ENCODE measurements around the gene SCG5. TPM values are rescaled to one million over a fixed set of nuclear protein-coding genes. Genes with fewer than 3 reads are reported as not detected.

The SCG5 gene
- total and polyA plus RNA-seq, 2 of the 13 experiments (the other 11 are each of a cell fraction or from before 2014, with no cell fraction given): 2.3 to 3.5 TPM

DNA sequence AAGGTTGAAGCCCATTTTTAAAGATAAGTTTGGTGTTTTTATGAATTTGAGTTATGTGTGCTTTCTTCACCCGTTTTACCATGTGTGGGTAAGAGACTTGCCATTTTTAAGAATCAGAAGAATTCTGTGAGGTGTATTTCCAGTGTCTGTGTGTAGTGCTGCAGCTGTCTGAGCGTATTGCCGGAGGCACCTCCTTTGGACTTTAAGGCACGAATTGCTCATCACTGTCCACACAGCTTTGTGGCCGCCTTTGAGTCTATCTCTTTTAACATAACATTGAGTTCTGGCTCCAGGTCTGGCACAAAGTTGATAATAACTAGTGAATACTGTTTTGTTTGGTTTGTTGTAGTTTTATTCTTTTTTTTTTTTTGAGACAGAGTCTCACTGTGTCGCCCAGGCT, 25.8 kb downstream of the SCG5 start:
- peaks cover 25% of the 10 kb centered on the region for H3K4me1 ChIP-seq (ENCODE audit: insufficient read depth, low read length)
- CTCF ChIA-PET (ENCODE audit: low intra/inter-chr PET ratio, low total read pairs): no interaction called here
- H2AFZ ChIP-seq (ENCODE audit: low read length): no peak overlapping the region
- in situ Hi-C loops (cut with HindIII; ENCODE audit: extremely low pct_ligation_motif_present, low pct_unique_long_range_greater_than_20kb): loop anchor here (10.0 kb wide), 1 partner anchor 467 kb away; no protein-coding TSS in a partner anchor
- no peaks in the 10 kb centered on the region for H4K20me1 ChIP-seq (ENCODE audit: insufficient read depth, low read length)
- no peaks in the 10 kb centered on the region for H3K9me3 ChIP-seq (ENCODE audit: low read length)
- no peak for ATAC-seq
- H3K36me3 ChIP-seq (replicated peaks in 1 of 2; ENCODE audit: control insufficient read depth in 1 of 2, insufficient read depth in 2 of 2, low read length in 2 of 2): no peaks in the 10 kb centered on the region
- H3K27ac ChIP-seq (ENCODE audit: extremely low read length, insufficient read depth, low read length): no peak overlapping the region
- H3K4me2 ChIP-seq (ENCODE audit: low read depth, low read length): no peak overlapping the region
- BruUV-seq (replicated peaks): no TSS peak
- no peak for DNase-seq (ENCODE audit: low spot score)
- no peaks in the 10 kb centered on the region for H3K79me2 ChIP-seq (ENCODE audit: insufficient read depth, low read length)
- FAIRE-seq: no peak
- 97% methylated on average over 6 of the region's 6 CpGs for WGBS (ENCODE audit: low lambda C conversion rate)
- no peak overlapping the region for H3K9ac ChIP-seq (ENCODE audit: insufficient read depth, low read depth, low read length)
- H3K27me3 ChIP-seq (ENCODE audit: control insufficient read depth in 1 of 2, insufficient read depth in 2 of 2, low read length in 2 of 2): no peaks in the 10 kb centered on the region
- H3K4me3 ChIP-seq (replicated peaks in 1 of 3; ENCODE audit: insufficient read depth in 1 of 3, low read depth in 2 of 3, low read length in 3 of 3): no peak overlapping the region
- intact Hi-C loops (cut with micrococcal nuclease; ENCODE audit: unreplicated experiment): no loop called here
- POLR2A ChIA-PET: no interaction called here
- TF ChIP-seq ZNF296 (CRISPR knock-in tag; conservative IDR thresholded peaks at IDR 0.05) (no peak), BCL3 (CRISPR knock-in tag; IDR thresholded peaks at IDR 0.05) (no peak), ZFY (CRISPR knock-in tag; IDR thresholded peaks at IDR 0.05) (no peak), ZFYVE20 (CRISPR knock-in tag; IDR thresholded peaks at IDR 0.05; ENCODE audit: borderline replicate concordance, low read depth) (no peak), PAWR (CRISPR knock-in tag; IDR thresholded peaks at IDR 0.05; ENCODE audit: borderline replicate concordance) (no peak), PLRG1 (conservative IDR thresholded peaks at IDR 0.05) (no peak), ZNF891 (CRISPR knock-in tag; IDR thresholded peaks at IDR 0.05) (no peak)
- TF ChIP-seq, protein P1, sequence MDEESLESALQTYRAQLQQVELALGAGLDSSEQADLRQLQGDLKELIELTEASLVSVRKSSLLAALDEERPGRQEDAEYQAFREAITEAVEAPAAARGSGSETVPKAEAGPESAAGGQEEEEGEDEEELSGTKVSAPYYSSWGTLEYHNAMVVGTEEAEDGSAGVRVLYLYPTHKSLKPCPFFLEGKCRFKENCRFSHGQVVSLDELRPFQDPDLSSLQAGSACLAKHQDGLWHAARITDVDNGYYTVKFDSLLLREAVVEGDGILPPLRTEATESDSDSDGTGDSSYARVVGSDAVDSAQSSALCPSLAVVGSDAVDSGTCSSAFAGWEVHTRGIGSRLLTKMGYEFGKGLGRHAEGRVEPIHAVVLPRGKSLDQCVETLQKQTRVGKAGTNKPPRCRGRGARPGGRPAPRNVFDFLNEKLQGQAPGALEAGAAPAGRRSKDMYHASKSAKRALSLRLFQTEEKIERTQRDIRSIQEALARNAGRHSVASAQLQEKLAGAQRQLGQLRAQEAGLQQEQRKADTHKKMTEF (CRISPR knock-in tag; IDR thresholded peaks at IDR 0.05): no peak
